ENCODE results near the gene FNDC3B. TPM values are rescaled to one million over a fixed set of nuclear protein-coding genes. Genes with fewer than 3 reads are reported as not detected.
A peak's percentile ranks its signal among the peaks of the same experiment; 100 is the strongest.

Gene FNDC3B
- total and polyA plus RNA-seq, 2 of the 8 experiments (the other 6 are each of a cell fraction or from before 2014, with no cell fraction given), result 14.1 to 44.4 TPM

DNA sequence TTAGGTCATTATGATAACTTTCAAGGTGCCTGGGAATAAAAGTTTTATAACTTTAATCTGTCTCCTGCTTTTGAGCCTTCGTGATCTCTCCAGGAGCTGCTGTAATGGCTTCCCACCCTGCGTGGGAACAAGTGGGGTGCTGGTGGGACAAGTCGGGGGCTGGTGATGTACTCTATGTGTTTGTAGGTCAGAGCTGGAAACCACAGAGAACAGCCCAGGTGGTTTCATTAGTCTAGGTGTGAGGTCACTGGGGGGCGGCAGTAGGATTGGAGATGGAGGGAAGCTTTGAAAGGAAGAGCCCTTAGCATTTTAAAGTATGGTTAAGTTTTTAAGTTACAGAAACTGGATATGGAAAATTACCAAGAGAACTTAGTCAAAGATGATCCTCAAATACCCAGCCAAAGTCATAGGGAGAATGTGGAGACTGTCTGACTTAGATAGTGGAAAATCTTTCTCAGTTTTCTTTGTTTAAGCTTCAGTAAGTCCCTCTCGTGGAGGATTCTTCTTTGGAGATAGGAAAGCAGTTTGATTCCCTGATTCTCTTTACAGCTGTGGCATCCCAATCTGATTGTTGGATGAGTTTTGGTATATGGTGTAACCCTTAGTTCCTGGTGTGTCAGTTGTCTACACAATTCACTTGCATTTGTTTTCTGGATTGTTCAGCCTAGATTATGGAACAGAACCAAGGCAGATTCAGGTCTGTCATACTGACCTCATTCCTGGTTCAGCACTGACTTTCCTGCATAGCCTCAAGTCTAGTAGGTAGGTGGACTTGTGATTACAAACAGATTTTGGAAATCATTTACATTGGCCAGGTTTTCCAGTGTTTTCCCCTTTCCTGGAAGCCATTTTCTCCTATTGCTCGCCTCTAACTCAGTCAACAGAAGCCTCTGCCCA is 115.6 kb downstream of the FNDC3B start:
- peak overlapping the region in 1 of 4 experiments; percentile 10; a peak in 1 of 8 replicates for H3K4me3 ChIP-seq (ENCODE audit: extremely low read depth in 1 of 4, insufficient read depth in 2 of 4, low read depth in 3 of 4, low read length in 4 of 4)
- FAIRE-seq (no peak), DNase-seq (ENCODE audit: low read depth in 1 of 2, low spot score in 2 of 2) (no peak)
- no peaks in the 10 kb centered on the region for H3K23me2 ChIP-seq (ENCODE audit: low read depth, low read length)
- H3K27ac ChIP-seq (ENCODE audit: low read depth, low read length), result 0 out of 2 replicates have a peak overlapping the region, but pooled peaks have one; percentile 2
- 67% methylated on average over 6 of the region's 6 CpGs; no CpG with 5 or more reads in 1 of the 2 experiments for WGBS, 2 experiments (ENCODE audit: extremely low coverage in 1 of 2, insufficient coverage in 1 of 2, insufficient read length in 1 of 2, insufficient replicate concordance in 2 of 2, low coverage in 1 of 2, low lambda C conversion rate in 2 of 2, missing lambda C conversion rate in 1 of 2)
- peak overlapping the region; percentile 24 for H3K23ac ChIP-seq (ENCODE audit: insufficient read length)
- H4K8ac ChIP-seq (ENCODE audit: extremely low read depth, insufficient read depth, low read length), result no peak overlapping the region
- POLR2A ChIA-PET (ENCODE audit: partially characterized antibody), result interaction anchor here (1.2 to 2.1 kb wide), 3 partner anchors 15 to 114 kb away, joined by 3 to 5 read pairs (median 4); no protein-coding TSS in a partner anchor
- H2BK120ac ChIP-seq (replicated peaks; ENCODE audit: low read depth, low read length), result peak overlapping the region; percentile 89
- H3K79me1 ChIP-seq (ENCODE audit: low read depth, low read length), result no peaks in the 10 kb centered on the region; the same call in 1 of the 2 replicates
- H4K91ac ChIP-seq (replicated peaks; ENCODE audit: insufficient read length, low read length), result peak overlapping the region; percentile 94
- no peaks in the 10 kb centered on the region for H3K9me3 ChIP-seq (ENCODE audit: insufficient read depth in 2 of 2, low read depth in 1 of 2, low read length in 1 of 2)
- H2BK15ac ChIP-seq (ENCODE audit: low read length), result peak overlapping the region; percentile 76
- H2BK12ac ChIP-seq (ENCODE audit: low read depth, low read length), result peak overlapping the region; percentile 82
- H4K5ac ChIP-seq (ENCODE audit: insufficient read length, low read depth, low read length), result peak overlapping the region; percentile 37
- H3K4me1 ChIP-seq (replicated peaks in 1 of 4; ENCODE audit: control insufficient read depth in 3 of 4, insufficient read depth in 4 of 4, low read length in 3 of 4), result peaks cover 11 to 36% (median 33%) of the 10 kb centered on the region in 4 experiments
- H2BK20ac ChIP-seq (ENCODE audit: low read length), result peak overlapping the region; percentile 68; the same call in 1 of the 2 replicates
- CTCF ChIA-PET (ENCODE audit: partially characterized antibody), result interaction anchor here (0.7 to 3.4 kb wide), 5 partner anchors 14 to 289 kb away, joined by 3 to 12 read pairs (median 4); no protein-coding TSS in a partner anchor
- no peak overlapping the region for H3K56ac ChIP-seq (replicated peaks; ENCODE audit: insufficient read length, low read depth, low read length)
- no peak overlapping the region for H3K14ac ChIP-seq (ENCODE audit: insufficient read length)
- H3K9ac ChIP-seq (replicated peaks in 1 of 4; ENCODE audit: extremely low read depth in 1 of 4, low read depth in 3 of 4, low read length in 3 of 4), result no peak overlapping the region
- peak overlapping the region; percentile 78 for H3K18ac ChIP-seq (ENCODE audit: extremely low read depth, low read length)
- H3K36me3 ChIP-seq (ENCODE audit: control insufficient read depth in 2 of 4, insufficient read depth in 4 of 4, low read length in 3 of 4), result no peaks in the 10 kb centered on the region
- no peaks in the 10 kb centered on the region for H4K20me1 ChIP-seq (replicated peaks in 1 of 2; ENCODE audit: control insufficient read depth in 1 of 2, insufficient read depth in 2 of 2, low read length in 2 of 2)
- peak overlapping the region; percentile 3 to 49; a peak in 3 of 4 replicates for H3K4me2 ChIP-seq (ENCODE audit: insufficient read depth in 1 of 2, low read depth in 2 of 2, low read length in 2 of 2)
- peak overlapping the region; percentile 85 for H3K4ac ChIP-seq (replicated peaks; ENCODE audit: insufficient read length, low read depth, low read length)
- H2BK5ac ChIP-seq (ENCODE audit: low read depth, low read length), result peak overlapping the region; percentile 95
- H3K27me3 ChIP-seq (replicated peaks in 1 of 4; ENCODE audit: control insufficient read depth in 3 of 4, extremely low read depth in 1 of 4, insufficient read depth in 3 of 4, low read length in 3 of 4), result no peaks in the 10 kb centered on the region
- no peak overlapping the region for H2AFZ ChIP-seq (ENCODE audit: low read length)
- 0 out of 2 replicates have a peak overlapping the region, but pooled peaks have one; percentile 77 for H2AK5ac ChIP-seq (ENCODE audit: low read depth, low read length)
- H3K79me2 ChIP-seq (ENCODE audit: control insufficient read depth in 1 of 2, insufficient read depth in 2 of 2, low read length in 2 of 2), result peaks cover 0 to 74% of the 10 kb centered on the region in 2 experiments; a peak in 3 of 4 replicates
- no peak for TF ChIP-seq TBP (IDR thresholded peaks at IDR 0.05; ENCODE audit: low read depth, low read length)
- TF ChIP-seq FOSL1 (IDR thresholded peaks at IDR 0.05; ENCODE audit: insufficient read depth, low read depth, low read length), result no peak
- no peak for TF ChIP-seq ASH2L (IDR thresholded peaks at IDR 0.05; ENCODE audit: low read length)
- TF ChIP-seq EGR1 (IDR thresholded peaks at IDR 0.05; ENCODE audit: borderline replicate concordance, low read depth, low read length), result no peak
- no peak for TF ChIP-seq JUN (IDR thresholded peaks at IDR 0.05; ENCODE audit: low read depth, low read length)
- no peak for TF ChIP-seq KDM4A (IDR thresholded peaks at IDR 0.05; ENCODE audit: low read depth, low read length, severe bottlenecking)
- TF ChIP-seq POU5F1 (IDR thresholded peaks at IDR 0.05; ENCODE audit: low read depth, low read length), result no peak
- no peak for TF ChIP-seq RAD21 (IDR thresholded peaks at IDR 0.05 in 1 of 2, conservative IDR thresholded peaks at IDR 0.05 in 1 of 2; ENCODE audit: low read depth in 2 of 2, low read length in 2 of 2)
- no peak for TF ChIP-seq HDAC2 (IDR thresholded peaks at IDR 0.05; ENCODE audit: borderline replicate concordance in 1 of 2, low read depth in 2 of 2, low read length in 2 of 2)
- no peak for TF ChIP-seq BACH1 (IDR thresholded peaks at IDR 0.05; ENCODE audit: low read length)
- TF ChIP-seq CHD2 (IDR thresholded peaks at IDR 0.05; ENCODE audit: low read length), result no peak
